ENCODE measurements around the gene ARF1.

Gene ARF1

GRCh38 chr1:228145463-228146416, 63.2 kb downstream of the ARF1 start:
- H3K4me3 Mint-ChIP-seq: peak overlapping the region in 1 of 3 experiments; percentile 46
- no peaks in the 10 kb centered on the region for H3K9me3 Mint-ChIP-seq
- no peak overlapping the region for H3K27ac Mint-ChIP-seq
- TF ChIP-seq CTCF (IDR thresholded peaks at IDR 0.05; ENCODE audit: unreplicated experiment in 3 of 3): no peak
- H3K36me3 Mint-ChIP-seq (ENCODE audit: low read depth): no peaks in the 10 kb centered on the region
- H3K27me3 Mint-ChIP-seq (ENCODE audit: low read depth): no peaks in the 10 kb centered on the region
- H3K4me1 Mint-ChIP-seq: peaks cover 24% of the 10 kb centered on the region

- no peak overlapping the region for H3K4me3 Mint-ChIP-seq
- no peak overlapping the region for H3K27ac Mint-ChIP-seq
- no peaks in the 10 kb centered on the region for H3K27me3 Mint-ChIP-seq (ENCODE audit: low read depth)
- no peaks in the 10 kb centered on the region for H3K36me3 Mint-ChIP-seq (ENCODE audit: low read depth)
- H3K9me3 Mint-ChIP-seq: no peaks in the 10 kb centered on the region
- TF ChIP-seq CTCF (IDR thresholded peaks at IDR 0.05; ENCODE audit: unreplicated experiment in 3 of 3): no peak
- peaks cover 17% of the 10 kb centered on the region for H3K4me1 Mint-ChIP-seq
These were observed 64.1 kb downstream of the ARF1 start for GRCh38 chr1:228146417-228147150.

GRCh38 chr1:228147151-228147693, 64.7 kb downstream of the ARF1 start:
- no peak overlapping the region for H3K4me3 Mint-ChIP-seq
- H3K27ac Mint-ChIP-seq: no peak overlapping the region
- peaks cover 16% of the 10 kb centered on the region for H3K4me1 Mint-ChIP-seq
- H3K27me3 Mint-ChIP-seq (ENCODE audit: low read depth): no peaks in the 10 kb centered on the region
- TF ChIP-seq CTCF (IDR thresholded peaks at IDR 0.05; ENCODE audit: unreplicated experiment in 3 of 3): no peak
- H3K36me3 Mint-ChIP-seq (ENCODE audit: low read depth): no peaks in the 10 kb centered on the region
- H3K9me3 Mint-ChIP-seq: no peaks in the 10 kb centered on the region

GRCh38 chr1:228147768-228148167, 65.3 kb downstream of the ARF1 start:
- no peaks in the 10 kb centered on the region for H3K9me3 Mint-ChIP-seq
- no peak for TF ChIP-seq CTCF (IDR thresholded peaks at IDR 0.05; ENCODE audit: unreplicated experiment in 3 of 3)
- H3K4me3 Mint-ChIP-seq: no peak overlapping the region
- H3K36me3 Mint-ChIP-seq (ENCODE audit: low read depth): no peaks in the 10 kb centered on the region
- H3K27me3 Mint-ChIP-seq (ENCODE audit: low read depth): no peaks in the 10 kb centered on the region
- H3K4me1 Mint-ChIP-seq: peaks cover 13% of the 10 kb centered on the region
- no peak overlapping the region for H3K27ac Mint-ChIP-seq

GRCh38 chr1:228148196-228148861, 65.8 kb downstream of the ARF1 start:
- no peak overlapping the region for H3K27ac Mint-ChIP-seq
- peaks cover 8% of the 10 kb centered on the region for H3K4me1 Mint-ChIP-seq
- no peaks in the 10 kb centered on the region for H3K9me3 Mint-ChIP-seq
- H3K27me3 Mint-ChIP-seq (ENCODE audit: low read depth): no peaks in the 10 kb centered on the region
- TF ChIP-seq CTCF (IDR thresholded peaks at IDR 0.05; ENCODE audit: unreplicated experiment in 3 of 3): no peak
- H3K4me3 Mint-ChIP-seq: no peak overlapping the region
- no peaks in the 10 kb centered on the region for H3K36me3 Mint-ChIP-seq (ENCODE audit: low read depth)

Data from nephron (organoid).